22Rv1 (cell line): ENCODE data around the gene TFCP2L1.

Source experiments
- CTCF ChIP-seq: fragments of 450-650 bp; IDR thresholded peaks from 2 replicates; pipeline ENCODE4 v1.5.1; 2017; ENCODE audit warnings: mild to moderate bottlenecking
- ZFX ChIP-seq: fragments of 450-650 bp; IDR thresholded peaks from 2 replicates; pipeline ENCODE4 v1.6.1; 2017; ENCODE audit warnings: antibody characterized with exemption, borderline replicate concordance

- TF ChIP-seq CTCF (no peak), ZFX (no peak)
Observed at GRCh38 chr2:121256720-121257479, 28.1 kb downstream of the TFCP2L1 start.
